Adrenal gland (tissue), 5 donors: ENCODE results near the gene RELCH.

Experiments used
- POLR2A ChIP-seq, 2 donors: fragments of 450-650 bp; IDR thresholded peaks; one replicate each; pipeline ENCODE4 v1.6.1; 2017; ENCODE audit warnings: antibody characterized with exemption in 2 of 2, mild to moderate bottlenecking in 2 of 2, moderate library complexity in 1 of 2
- TF ChIP-seq, protein P1 (sequence below), 6 experiments: fragments of 450-650 bp in 4 of 6; fragments of 200-600 bp in 2 of 6; sonication (generic) in 1 of 6; IDR thresholded peaks; 1 replicate in 5 of 6; 2 replicates in 1 of 6; pipeline versions ENCODE4 v1.5.1 to v1.8.0; 2016 to 2021; ENCODE audit warnings: antibody characterized with exemption in 6 of 6, mild to moderate bottlenecking in 2 of 6, moderate library complexity in 1 of 6
- donor health status: DM: no; HTN: no; CAD: no.

DNA sequence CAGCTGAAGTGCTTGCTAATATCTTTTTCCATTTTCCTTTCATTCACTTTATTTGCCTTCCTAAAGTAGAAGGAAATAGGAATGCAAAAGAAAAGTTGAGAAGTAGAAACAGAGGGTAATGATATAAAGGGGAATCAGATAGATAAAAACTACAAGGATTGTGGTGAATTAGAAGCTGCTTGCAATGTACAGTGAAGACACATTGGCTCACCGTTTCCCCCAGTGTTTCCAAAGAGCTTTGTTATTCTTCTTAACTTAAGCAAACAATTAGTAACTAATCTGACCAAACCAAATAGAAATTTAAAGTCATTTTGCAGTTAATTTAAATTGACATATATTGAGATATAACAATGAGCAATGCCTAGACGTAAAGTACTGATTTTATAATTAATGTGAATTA lies 63.4 kb downstream of the RELCH start:
- TF ChIP-seq, protein P1, sequence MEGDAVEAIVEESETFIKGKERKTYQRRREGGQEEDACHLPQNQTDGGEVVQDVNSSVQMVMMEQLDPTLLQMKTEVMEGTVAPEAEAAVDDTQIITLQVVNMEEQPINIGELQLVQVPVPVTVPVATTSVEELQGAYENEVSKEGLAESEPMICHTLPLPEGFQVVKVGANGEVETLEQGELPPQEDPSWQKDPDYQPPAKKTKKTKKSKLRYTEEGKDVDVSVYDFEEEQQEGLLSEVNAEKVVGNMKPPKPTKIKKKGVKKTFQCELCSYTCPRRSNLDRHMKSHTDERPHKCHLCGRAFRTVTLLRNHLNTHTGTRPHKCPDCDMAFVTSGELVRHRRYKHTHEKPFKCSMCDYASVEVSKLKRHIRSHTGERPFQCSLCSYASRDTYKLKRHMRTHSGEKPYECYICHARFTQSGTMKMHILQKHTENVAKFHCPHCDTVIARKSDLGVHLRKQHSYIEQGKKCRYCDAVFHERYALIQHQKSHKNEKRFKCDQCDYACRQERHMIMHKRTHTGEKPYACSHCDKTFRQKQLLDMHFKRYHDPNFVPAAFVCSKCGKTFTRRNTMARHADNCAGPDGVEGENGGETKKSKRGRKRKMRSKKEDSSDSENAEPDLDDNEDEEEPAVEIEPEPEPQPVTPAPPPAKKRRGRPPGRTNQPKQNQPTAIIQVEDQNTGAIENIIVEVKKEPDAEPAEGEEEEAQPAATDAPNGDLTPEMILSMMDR (IDR thresholded peaks at IDR 0.05) = no peak
- TF ChIP-seq POLR2A (IDR thresholded peaks at IDR 0.05) = no peak
